Testis (tissue), 2 donors: ENCODE data around the gene SVOPL.

Experiments
- POLR2A ChIP-seq: fragments of 450-650 bp; IDR thresholded peaks from one replicate; pipeline ENCODE4 v1.6.1; 2017; ENCODE audit warnings: antibody characterized with exemption, mild to moderate bottlenecking, moderate library complexity
- TF ChIP-seq, protein P1 (sequence below), 3 experiments: fragments of 450-650 bp in 2 of 3; fragments of 200-600 bp in 1 of 3; sonication (generic) in 1 of 3; IDR thresholded peaks; one replicate each; pipeline ENCODE4 v1.5.1; 2016 to 2019; ENCODE audit warnings: antibody characterized with exemption in 3 of 3, mild to moderate bottlenecking in 2 of 3, moderate library complexity in 1 of 3

DNA sequence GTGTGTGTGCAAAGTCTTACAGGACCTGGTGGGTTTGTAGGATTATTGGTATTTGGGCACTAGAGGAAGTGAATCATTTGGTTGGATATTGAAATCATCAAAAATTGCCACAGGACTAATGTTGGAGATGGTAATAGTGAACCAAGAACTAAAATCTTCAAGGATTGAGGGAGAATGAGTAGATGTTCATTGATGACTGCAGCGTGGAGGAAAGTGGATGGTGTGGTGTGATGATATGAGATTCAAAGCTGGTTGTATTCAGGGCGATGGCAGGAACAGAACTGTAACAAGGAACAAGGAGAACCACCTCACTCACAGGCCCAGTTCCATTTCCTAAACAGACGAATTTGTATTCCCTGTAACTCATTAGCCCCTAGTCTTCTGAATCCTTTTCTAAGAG lies 150.8 kb downstream of the SVOPL start:
- TF ChIP-seq POLR2A, result no peak
- TF ChIP-seq, protein P1, sequence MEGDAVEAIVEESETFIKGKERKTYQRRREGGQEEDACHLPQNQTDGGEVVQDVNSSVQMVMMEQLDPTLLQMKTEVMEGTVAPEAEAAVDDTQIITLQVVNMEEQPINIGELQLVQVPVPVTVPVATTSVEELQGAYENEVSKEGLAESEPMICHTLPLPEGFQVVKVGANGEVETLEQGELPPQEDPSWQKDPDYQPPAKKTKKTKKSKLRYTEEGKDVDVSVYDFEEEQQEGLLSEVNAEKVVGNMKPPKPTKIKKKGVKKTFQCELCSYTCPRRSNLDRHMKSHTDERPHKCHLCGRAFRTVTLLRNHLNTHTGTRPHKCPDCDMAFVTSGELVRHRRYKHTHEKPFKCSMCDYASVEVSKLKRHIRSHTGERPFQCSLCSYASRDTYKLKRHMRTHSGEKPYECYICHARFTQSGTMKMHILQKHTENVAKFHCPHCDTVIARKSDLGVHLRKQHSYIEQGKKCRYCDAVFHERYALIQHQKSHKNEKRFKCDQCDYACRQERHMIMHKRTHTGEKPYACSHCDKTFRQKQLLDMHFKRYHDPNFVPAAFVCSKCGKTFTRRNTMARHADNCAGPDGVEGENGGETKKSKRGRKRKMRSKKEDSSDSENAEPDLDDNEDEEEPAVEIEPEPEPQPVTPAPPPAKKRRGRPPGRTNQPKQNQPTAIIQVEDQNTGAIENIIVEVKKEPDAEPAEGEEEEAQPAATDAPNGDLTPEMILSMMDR (IDR thresholded peaks at IDR 0.05), result no peak
